GM23338 (cell line): ENCODE results near the gene PSG6.
"Not testable (repeated sequence)": the region's sequence is repeated elsewhere in the genome, so short reads cannot be mapped to it uniquely, and the experiment has no call there.

ENCODE experiments used
- CTCF ChIP-seq, 2 experiments: fragments of 200-600 bp in 1 of 2; sonication (generic) in 1 of 2; conservative IDR thresholded peaks; 2 replicates each; pipeline versions ENCODE4 v1.5.1 to v1.6.1; 2016 to 2017; ENCODE audit warnings: antibody characterized with exemption in 2 of 2, low read depth in 2 of 2, mild to moderate bottlenecking in 2 of 2, moderate library complexity in 1 of 2
- EZH2 ChIP-seq: fragments of 200-600 bp; sonication (generic); IDR thresholded peaks from one replicate; pipeline ENCODE4 v1.8.0; 2017; ENCODE audit warnings: antibody characterized with exemption, mild to moderate bottlenecking, low read depth; ENCODE audit not compliant: unreplicated experiment
- EZH2phosphoT487 ChIP-seq: fragments of 200-600 bp; sonication (generic); IDR thresholded peaks from one replicate; pipeline ENCODE4 v1.8.1; 2018; ENCODE audit warnings: antibody characterized with exemption; ENCODE audit not compliant: unreplicated experiment
- POLR2AphosphoS5 ChIP-seq: IDR thresholded peaks from 2 replicates; pipeline ENCODE4 v1.6.1; 2016; ENCODE audit warnings: antibody characterized with exemption, low read depth

- not testable (repeated sequence) for TF ChIP-seq CTCF (conservative IDR thresholded peaks at IDR 0.05; ENCODE audit: low read depth in 2 of 2); EZH2phosphoT487; EZH2; POLR2AphosphoS5
Observed at GRCh38 chr19:42875881-42876280, 41.8 kb downstream of the PSG6 start.
